GM12874 (cell line): ENCODE measurements around the gene CDH5.

Experiments
- TF ChIP-seq, protein P1 (sequence below): IDR thresholded peaks from 2 replicates; pipeline ENCODE4 v1.5.1; 2011; ENCODE audit warnings: low read depth, mild to moderate bottlenecking, control low read depth, low read length, moderate library complexity; ENCODE audit not compliant: insufficient read depth

The CDH5 gene

GRCh38 chr16:66400503-66401380 is 34.3 kb downstream of the CDH5 start:
- TF ChIP-seq, protein P1, sequence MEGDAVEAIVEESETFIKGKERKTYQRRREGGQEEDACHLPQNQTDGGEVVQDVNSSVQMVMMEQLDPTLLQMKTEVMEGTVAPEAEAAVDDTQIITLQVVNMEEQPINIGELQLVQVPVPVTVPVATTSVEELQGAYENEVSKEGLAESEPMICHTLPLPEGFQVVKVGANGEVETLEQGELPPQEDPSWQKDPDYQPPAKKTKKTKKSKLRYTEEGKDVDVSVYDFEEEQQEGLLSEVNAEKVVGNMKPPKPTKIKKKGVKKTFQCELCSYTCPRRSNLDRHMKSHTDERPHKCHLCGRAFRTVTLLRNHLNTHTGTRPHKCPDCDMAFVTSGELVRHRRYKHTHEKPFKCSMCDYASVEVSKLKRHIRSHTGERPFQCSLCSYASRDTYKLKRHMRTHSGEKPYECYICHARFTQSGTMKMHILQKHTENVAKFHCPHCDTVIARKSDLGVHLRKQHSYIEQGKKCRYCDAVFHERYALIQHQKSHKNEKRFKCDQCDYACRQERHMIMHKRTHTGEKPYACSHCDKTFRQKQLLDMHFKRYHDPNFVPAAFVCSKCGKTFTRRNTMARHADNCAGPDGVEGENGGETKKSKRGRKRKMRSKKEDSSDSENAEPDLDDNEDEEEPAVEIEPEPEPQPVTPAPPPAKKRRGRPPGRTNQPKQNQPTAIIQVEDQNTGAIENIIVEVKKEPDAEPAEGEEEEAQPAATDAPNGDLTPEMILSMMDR = no peak

- TF ChIP-seq, protein P1 = no peak
These were observed 35.1 kb downstream of the CDH5 start for GRCh38 chr16:66401610-66402009.

- TF ChIP-seq, protein P1 = no peak
These were observed 35.7 kb downstream of the CDH5 start for GRCh38 chr16:66402166-66402565.

DNA sequence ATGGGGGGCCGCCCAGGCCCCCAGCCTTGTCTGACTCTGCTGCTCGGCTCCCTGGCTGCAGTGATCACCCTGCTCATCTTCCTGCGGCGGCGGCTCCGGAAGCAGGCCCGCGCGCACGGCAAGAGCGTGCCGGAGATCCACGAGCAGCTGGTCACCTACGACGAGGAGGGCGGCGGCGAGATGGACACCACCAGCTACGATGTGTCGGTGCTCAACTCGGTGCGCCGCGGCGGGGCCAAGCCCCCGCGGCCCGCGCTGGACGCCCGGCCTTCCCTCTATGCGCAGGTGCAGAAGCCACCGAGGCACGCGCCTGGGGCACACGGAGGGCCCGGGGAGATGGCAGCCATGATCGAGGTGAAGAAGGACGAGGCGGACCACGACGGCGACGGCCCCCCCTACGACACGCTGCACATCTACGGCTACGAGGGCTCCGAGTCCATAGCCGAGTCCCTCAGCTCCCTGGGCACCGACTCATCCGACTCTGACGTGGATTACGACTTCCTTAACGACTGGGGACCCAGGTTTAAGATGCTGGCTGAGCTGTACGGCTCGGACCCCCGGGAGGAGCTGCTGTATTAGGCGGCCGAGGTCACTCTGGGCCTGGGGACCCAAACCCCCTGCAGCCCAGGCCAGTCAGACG is 36.2 kb downstream of the CDH5 start:
- TF ChIP-seq, protein P1 = no peak

DNA sequence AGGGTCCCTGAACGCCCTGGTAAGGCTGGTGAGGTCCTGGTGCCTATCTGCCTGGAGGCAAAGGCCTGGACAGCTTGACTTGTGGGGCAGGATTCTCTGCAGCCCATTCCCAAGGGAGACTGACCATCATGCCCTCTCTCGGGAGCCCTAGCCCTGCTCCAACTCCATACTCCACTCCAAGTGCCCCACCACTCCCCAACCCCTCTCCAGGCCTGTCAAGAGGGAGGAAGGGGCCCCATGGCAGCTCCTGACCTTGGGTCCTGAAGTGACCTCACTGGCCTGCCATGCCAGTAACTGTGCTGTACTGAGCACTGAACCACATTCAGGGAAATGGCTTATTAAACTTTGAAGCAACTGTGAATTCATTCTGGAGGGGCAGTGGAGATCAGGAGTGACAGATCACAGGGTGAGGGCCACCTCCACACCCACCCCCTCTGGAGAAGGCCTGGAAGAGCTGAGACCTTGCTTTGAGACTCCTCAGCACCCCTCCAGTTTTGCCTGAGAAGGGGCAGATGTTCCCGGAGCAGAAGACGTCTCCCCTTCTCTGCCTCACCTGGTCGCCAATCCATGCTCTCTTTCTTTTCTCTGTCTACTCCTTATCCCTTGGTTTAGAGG is 37.1 kb downstream of the CDH5 start:
- TF ChIP-seq, protein P1 = no peak

DNA sequence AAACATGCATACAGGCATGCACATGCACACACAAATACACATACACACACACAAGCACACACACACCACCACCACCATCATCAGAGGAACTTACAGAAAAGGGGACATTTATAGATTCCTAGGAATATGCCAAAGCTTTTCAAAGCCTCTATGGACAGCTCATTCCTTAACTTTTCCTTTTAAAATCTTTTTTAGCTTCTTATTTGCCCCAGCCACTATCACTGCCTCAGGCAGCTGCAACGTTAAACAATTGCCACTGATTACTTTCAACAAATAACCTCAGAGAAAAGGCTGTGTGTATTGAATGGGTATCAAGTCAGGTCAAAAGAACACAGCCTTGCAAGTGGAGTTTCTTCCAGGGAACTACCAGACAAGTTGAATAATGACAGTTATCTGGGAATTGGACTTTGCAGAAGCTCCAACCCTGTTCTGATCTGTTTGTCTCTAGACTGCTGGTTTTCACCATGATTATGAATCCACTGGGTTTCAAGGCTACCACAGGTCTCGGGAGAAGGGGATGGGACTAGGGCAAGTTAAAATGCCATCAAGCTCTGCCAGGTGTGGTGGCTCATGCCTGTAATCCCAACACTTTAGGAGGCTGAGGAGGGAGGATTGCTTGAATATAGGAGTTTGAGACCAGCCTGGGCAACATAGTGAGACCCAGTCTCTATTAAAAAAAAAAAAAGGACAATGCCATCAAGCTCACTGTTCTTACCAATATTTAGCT is 38.7 kb downstream of the CDH5 start:
- TF ChIP-seq, protein P1 = no peak
